ENCODE measurements around the gene FOXL3. TPM values are rescaled to one million over a fixed set of nuclear protein-coding genes. Genes with fewer than 3 reads are reported as not detected.

The FOXL3 gene
- total RNA-seq, 1 experiment from 2014 or later = not detected

DNA sequence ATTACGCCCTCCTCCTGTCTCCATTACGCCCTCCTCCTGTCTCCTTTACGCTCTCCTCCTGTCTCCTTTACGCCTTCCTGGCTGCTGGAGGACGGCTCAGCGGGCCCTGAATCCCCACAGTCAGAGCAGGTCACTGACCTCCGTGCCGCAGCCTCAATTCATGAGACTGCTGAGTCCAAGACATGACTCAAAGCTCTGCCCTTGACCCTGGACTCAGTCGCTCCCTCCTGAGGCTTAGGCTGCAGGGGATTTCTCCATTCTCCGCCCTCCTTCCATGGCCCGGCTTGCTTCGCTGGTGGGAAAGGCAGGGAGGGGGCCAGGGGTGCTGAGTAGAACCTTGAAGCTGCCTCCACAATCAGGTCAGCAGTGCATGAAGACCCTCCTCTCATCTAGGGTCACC lies 21.0 kb upstream of the FOXL3 start:
- H3K4me1 Mint-ChIP-seq = no peaks in the 10 kb centered on the region
- H3K9me3 ChIP-seq (ENCODE audit: control insufficient read depth, low read depth, low read length) = peaks cover 13% of the 10 kb centered on the region
- no peaks in the 10 kb centered on the region for H3K79me1 ChIP-seq (ENCODE audit: insufficient read depth, low read depth, low read length, poor library complexity, severe bottlenecking)
- no peaks in the 10 kb centered on the region for H3K27me3 ChIP-seq (ENCODE audit: insufficient read depth, low read length)
- no peak overlapping the region for H4K5ac ChIP-seq (ENCODE audit: insufficient read length, low read depth, low read length)
- no peak overlapping the region for H3K14ac ChIP-seq (ENCODE audit: insufficient read depth, low read length)
- no peaks in the 10 kb centered on the region for H3K23me2 ChIP-seq (ENCODE audit: insufficient read length, low read depth, low read length, poor library complexity, severe bottlenecking)
- no peak overlapping the region for H3K27ac ChIP-seq (ENCODE audit: insufficient read length, low read depth, low read length)
- no peak overlapping the region for H3K18ac ChIP-seq (ENCODE audit: insufficient read length, low read depth, low read length)
- H3K27me3 Mint-ChIP-seq (ENCODE audit: low read depth) = peaks cover 54% of the 10 kb centered on the region
- no peak overlapping the region for H2BK20ac ChIP-seq (ENCODE audit: low read depth, low read length, poor library complexity, severe bottlenecking)
- H4K91ac ChIP-seq (ENCODE audit: insufficient read length, low read depth, low read length) = no peak overlapping the region
- H4K20me1 ChIP-seq (ENCODE audit: control insufficient read depth, insufficient read depth, insufficient read length) = no peaks in the 10 kb centered on the region
- H2AK5ac ChIP-seq (ENCODE audit: insufficient read length, low read length) = no peak overlapping the region
- no peak overlapping the region for H2BK12ac ChIP-seq (ENCODE audit: insufficient read length, low read depth, low read length)
- peaks cover 17 to 34% (median 20%) of the 10 kb centered on the region in 3 experiments for H3K36me3 Mint-ChIP-seq (ENCODE audit: insufficient read depth in 1 of 3, low read depth in 3 of 3)
- no peak overlapping the region for H3T11ph ChIP-seq (ENCODE audit: low read length)
- no peak overlapping the region; a peak in 1 of 7 replicates for H3K27ac Mint-ChIP-seq
- no peak overlapping the region for H3K4me3 Mint-ChIP-seq
- H3K9me3 Mint-ChIP-seq = peaks cover 73 to 83% of the 10 kb centered on the region in 2 experiments
- no peak overlapping the region for H4K8ac ChIP-seq (replicated peaks; ENCODE audit: insufficient read length, low read depth, low read length)
- no peak overlapping the region for H2BK15ac ChIP-seq (ENCODE audit: low read depth, low read length)
- no peak overlapping the region for H2AFZ ChIP-seq (ENCODE audit: low read length)
- WGBS (ENCODE audit: extremely low coverage, insufficient read length, low lambda C conversion rate) = no CpG with 5 or more reads among the region's 12 CpGs
- TF ChIP-seq, protein P1, sequence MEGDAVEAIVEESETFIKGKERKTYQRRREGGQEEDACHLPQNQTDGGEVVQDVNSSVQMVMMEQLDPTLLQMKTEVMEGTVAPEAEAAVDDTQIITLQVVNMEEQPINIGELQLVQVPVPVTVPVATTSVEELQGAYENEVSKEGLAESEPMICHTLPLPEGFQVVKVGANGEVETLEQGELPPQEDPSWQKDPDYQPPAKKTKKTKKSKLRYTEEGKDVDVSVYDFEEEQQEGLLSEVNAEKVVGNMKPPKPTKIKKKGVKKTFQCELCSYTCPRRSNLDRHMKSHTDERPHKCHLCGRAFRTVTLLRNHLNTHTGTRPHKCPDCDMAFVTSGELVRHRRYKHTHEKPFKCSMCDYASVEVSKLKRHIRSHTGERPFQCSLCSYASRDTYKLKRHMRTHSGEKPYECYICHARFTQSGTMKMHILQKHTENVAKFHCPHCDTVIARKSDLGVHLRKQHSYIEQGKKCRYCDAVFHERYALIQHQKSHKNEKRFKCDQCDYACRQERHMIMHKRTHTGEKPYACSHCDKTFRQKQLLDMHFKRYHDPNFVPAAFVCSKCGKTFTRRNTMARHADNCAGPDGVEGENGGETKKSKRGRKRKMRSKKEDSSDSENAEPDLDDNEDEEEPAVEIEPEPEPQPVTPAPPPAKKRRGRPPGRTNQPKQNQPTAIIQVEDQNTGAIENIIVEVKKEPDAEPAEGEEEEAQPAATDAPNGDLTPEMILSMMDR (conservative IDR thresholded peaks at IDR 0.05) = no peak
- H3K4ac ChIP-seq (ENCODE audit: low read depth, low read length) = no peak overlapping the region
- no peak overlapping the region for H3K56ac ChIP-seq (ENCODE audit: insufficient read length, low read depth, low read length)
- H3K23ac ChIP-seq (ENCODE audit: insufficient read length, low read depth, low read length) = no peak overlapping the region
- H3K9ac ChIP-seq (ENCODE audit: extremely low read depth, insufficient read length, low read length) = no peak overlapping the region
- H3K4me2 ChIP-seq (ENCODE audit: insufficient read depth, insufficient read length, low read length) = no peak overlapping the region
- H3K4me1 ChIP-seq (ENCODE audit: insufficient read depth, low read length) = no peaks in the 10 kb centered on the region
- H3K79me2 ChIP-seq (ENCODE audit: insufficient read depth, low read length) = no peaks in the 10 kb centered on the region
- no peak overlapping the region for H2BK5ac ChIP-seq (ENCODE audit: insufficient read length, low read length)
- H2BK120ac ChIP-seq (ENCODE audit: low read depth, low read length, poor library complexity, severe bottlenecking) = no peak overlapping the region
- no peak for DNase-seq
